ENCODE data around the gene FAM174C. TPM values are rescaled to one million over a fixed set of nuclear protein-coding genes. Genes with fewer than 3 reads are reported as not detected.

Gene FAM174C
- total and polyA plus RNA-seq, 8 donors = 6.2 to 240 (median 78.1) TPM

- no peaks in the 10 kb centered on the region for H3K9me3 ChIP-seq
- peaks cover 44 to 47% (median 44%) of the 10 kb centered on the region in 4 donors for H3K36me3 ChIP-seq
- intact Hi-C loops (cut with DNase I; ENCODE audit: low total_unique reads) = no loop called here
- DNase-seq = no peak
- peaks cover 88 to 94% (median 90%) of the 10 kb centered on the region in 4 donors for H3K4me1 ChIP-seq
- WGBS, 5 donors = 9 to 16% (median 13%) methylated on average over 7 to 8 of the region's 8 CpGs
- H3K27ac ChIP-seq = peak overlapping the region; percentile 92 to 100 (median 100)
- no peaks in the 10 kb centered on the region for H3K27me3 ChIP-seq
- peak overlapping the region; percentile 62 to 88 (median 82) for H3K4me3 ChIP-seq
- no peak for TF ChIP-seq CTCF (IDR thresholded peaks at IDR 0.05)
- no peak for TF ChIP-seq EP300 (IDR thresholded peaks at IDR 0.05)
- TF ChIP-seq POLR2A (IDR thresholded peaks at IDR 0.05) = no peak
- no peak for TF ChIP-seq POLR2AphosphoS5 (IDR thresholded peaks at IDR 0.05)
These were observed 5.0 kb upstream of the FAM174C start for GRCh38 chr19:1270213-1270853.

GRCh38 chr19:1270854-1271527 lies 4.3 kb upstream of the FAM174C start:
- DNase-seq = peak in 1 of 2 donors; percentile 48
- TF ChIP-seq EP300 (IDR thresholded peaks at IDR 0.05) (no peak), CTCF (IDR thresholded peaks at IDR 0.05) (no peak), POLR2A (IDR thresholded peaks at IDR 0.05) (no peak), POLR2AphosphoS5 (IDR thresholded peaks at IDR 0.05) (no peak)
- 25 to 57% (median 40%) methylated on average over 17 to 26 of the region's 26 CpGs for WGBS, 5 donors
- Histone ChIP-seq H3K27me3 (no peaks in the 10 kb centered on the region), H3K9me3 (no peaks in the 10 kb centered on the region), H3K4me3 (peak overlapping the region; percentile 62 to 88 (median 82)), H3K4me1 (peaks cover 82 to 90% (median 85%) of the 10 kb centered on the region in 4 donors), H3K36me3 (peaks cover 44 to 47% (median 44%) of the 10 kb centered on the region in 4 donors), H3K27ac (peak overlapping the region; percentile 42 to 100 (median 97))
- intact Hi-C loops (cut with DNase I; ENCODE audit: low total_unique reads) = no loop called here

- 33 to 59% (median 47%) methylated on average over 31 to 37 of the region's 37 CpGs for WGBS, 5 donors
- DNase-seq = peak in 1 of 2 donors; percentile 23
- Histone ChIP-seq H3K9me3 (no peaks in the 10 kb centered on the region), H3K4me3 (peak overlapping the region; percentile 62 to 88 (median 82)), H3K27me3 (no peaks in the 10 kb centered on the region), H3K27ac (peak overlapping the region; percentile 13 to 100 (median 97)), H3K36me3 (peaks cover 44 to 47% (median 44%) of the 10 kb centered on the region in 4 donors), H3K4me1 (peaks cover 81 to 90% (median 85%) of the 10 kb centered on the region in 4 donors)
- TF ChIP-seq POLR2AphosphoS5 (IDR thresholded peaks at IDR 0.05) = no peak
- TF ChIP-seq EP300 (IDR thresholded peaks at IDR 0.05) = no peak
- no peak for TF ChIP-seq POLR2A (IDR thresholded peaks at IDR 0.05)
- TF ChIP-seq CTCF (IDR thresholded peaks at IDR 0.05) = no peak
- intact Hi-C loops (cut with DNase I; ENCODE audit: low total_unique reads) = no loop called here
These were observed 3.6 kb upstream of the FAM174C start for GRCh38 chr19:1271528-1272422.
